ENCODE results near the gene PRKAR2B.

The PRKAR2B gene

DNA sequence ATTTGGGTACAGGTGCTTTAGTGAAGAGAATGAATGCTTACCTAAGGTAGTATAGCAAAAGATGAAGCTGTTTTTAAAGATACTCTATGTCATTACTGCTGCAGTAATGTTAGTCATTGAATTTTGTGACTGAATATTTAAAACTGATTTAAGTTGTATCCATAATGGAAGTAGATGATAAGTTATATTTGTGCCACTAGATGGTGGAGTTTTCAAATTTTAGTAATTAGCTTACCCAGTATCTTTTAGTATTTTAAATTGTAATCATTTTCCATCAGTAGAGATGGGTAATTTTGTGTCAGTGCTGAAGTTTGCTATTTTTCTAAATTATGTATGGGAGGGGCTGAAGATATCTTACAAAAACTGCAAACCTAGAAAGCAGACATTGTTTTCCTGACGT lies 149.5 kb downstream of the PRKAR2B start:
- DNase-seq = peak in 1 of 2 experiments; percentile 19

DNA sequence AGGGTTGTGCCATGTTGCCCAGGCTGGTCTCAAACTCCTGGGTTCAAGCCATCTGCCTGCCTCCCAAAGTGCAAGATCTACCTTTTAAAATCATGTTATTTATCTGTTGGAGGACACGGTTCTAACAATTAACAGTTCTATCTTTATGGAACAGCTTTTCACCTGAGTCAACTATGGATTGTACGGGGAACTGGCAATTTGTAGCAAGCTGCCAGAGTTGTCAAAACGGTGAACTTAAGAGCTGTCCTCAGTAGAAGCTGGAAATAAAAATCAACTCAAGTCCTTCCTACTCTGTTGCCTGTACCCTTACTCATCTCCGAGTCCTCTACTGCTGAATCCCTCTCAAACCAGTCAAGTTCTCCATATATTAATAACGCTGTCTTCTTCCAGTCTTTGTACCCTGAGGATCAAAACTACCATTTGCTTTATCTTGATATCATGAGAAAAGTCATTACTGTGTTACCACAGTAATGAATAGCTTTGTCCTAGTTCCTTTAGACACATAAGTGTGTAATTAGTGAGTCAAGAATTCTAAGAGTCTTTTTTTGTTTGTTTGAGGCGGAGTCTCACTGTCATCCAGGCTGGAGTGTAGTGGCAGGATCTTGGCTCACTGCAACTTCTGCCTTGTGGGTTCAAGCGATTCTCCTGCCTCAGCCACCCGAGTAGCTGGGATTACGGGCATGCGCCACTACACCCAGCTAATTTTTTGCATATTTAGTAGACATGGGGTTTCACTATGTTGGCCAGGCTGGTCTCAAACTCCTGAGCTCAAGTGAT lies 152.5 kb downstream of the PRKAR2B start:
- DNase-seq = no peak

DNA sequence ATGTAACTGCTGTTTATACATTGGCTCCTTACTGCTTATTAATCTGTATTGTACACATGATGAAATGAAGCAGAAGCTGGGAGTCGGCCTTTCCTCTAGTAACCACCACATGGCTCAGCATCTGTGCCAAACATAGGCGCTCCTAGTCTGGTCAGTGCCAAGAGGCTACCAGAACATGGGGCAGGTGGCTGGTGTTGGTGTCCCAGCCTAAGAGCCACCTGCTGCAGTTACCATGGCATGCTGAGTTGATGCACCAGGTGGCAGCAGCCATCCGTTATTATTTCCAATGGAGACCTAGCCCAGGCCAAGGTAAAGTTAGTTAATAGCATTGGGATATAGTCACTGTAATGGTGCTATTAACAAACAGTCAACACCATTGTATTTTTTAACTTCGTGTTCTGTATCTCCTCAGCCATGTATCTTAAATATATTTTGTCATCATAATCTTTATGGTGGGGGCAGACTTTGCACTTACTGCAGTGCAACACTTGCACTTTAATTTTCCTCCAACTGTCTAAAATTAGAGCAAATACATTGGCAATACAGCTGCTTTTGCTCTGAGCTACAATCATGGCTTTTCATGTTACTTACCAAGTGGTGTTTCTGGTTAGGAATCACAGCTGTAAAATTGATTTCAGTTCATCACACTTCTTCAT lies 157.4 kb downstream of the PRKAR2B start:
- peak in 1 of 2 experiments; percentile 31 for DNase-seq

DNA sequence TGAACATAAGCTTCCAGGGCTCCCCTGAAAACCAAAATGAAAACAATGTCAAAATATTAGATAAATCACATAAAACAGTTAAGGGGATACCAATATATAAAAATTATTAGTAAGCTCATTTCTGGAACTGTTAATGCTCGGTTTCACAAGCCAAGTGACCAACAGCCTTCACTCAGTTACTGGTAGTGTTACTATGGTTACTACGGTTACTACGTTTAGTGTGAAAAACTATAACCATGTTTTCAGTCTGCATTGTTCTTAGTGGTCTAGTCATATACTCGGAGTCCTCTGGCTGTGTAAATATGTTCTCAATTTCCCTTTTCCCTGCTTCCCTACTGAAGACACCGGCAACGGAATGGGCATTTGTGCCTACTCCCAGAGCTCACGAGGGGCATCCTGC lies 159.1 kb downstream of the PRKAR2B start:
- DNase-seq = no peak

DNA sequence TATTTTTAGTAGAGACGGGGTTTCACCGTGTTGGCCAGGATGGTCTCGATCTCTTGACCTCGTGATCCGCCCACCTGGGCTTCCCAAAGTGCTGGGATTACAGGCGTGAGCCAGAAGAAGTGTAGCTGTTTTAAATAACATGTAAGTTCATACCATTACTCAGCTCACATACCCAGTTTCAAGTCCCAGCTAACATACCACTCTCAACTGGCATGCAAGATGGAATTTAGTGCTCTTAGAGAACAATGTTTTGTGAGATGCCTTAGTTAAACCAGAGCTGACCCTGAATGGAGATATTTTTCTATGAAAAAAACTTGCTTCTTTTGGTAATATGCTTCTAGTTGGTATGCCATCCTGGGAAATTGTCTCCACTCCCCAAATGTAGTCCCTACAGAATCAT lies 161.6 kb downstream of the PRKAR2B start:
- DNase-seq = no peak

DNA sequence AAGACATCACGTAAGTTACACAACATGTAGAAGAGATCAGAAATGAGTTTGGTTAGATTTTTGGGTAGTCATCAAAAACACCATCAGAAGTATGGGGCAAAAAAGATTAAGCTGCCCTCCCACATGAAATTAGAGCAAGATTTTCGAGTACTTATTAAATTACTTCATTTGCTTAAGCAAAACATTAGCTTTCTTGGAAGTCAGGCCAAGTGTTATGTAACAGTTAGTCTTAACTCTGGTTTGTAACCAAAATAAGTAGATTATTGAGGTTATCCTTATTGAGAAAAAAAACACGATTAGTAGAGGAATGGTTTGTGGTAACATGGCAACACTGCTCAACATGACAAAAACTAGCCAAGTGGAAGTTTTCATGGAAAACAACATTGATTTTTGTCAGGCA lies 162.2 kb downstream of the PRKAR2B start:
- DNase-seq = no peak

DNA sequence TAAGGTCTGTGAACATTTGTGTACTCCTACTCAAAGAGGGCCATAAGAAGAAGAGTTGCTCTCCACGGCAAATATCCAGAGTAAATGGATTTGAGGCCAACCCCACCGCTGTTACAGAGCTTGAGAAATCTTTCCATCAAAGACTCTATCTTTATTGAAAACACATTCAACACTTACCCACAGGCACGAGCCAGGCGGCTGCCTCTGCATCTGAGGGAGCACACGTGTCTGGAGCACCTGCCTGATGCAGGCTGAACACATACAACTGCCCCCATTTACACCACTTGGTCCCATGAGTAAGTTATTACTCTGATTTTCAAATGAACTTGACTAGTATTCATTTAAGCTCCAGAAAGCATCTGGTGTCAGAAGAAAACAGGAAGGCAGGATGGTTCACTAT lies 163.0 kb downstream of the PRKAR2B start:
- no peak for DNase-seq

DNA sequence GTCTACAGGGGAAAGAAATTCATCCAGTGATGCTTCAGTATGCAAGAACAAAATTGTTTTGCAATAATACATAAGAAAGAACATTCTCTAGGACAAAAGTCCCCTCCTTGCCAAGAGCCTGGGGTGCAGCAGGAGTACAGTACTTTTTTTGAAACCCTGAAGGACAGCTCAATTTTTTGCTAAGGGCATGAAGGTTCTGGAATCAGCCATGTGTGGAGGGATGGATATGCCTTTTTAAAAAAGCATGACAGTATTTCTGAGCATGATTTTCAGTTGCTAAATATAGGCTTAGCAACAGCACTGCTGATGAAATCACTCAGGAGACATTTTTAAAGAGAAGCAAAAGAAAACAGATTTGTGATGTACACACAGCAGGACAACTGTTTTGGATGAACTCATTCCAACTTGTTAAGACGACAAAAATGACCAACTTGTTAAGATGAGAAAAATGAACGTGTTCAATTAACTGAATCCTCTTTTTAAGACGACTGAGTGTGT lies 163.6 kb downstream of the PRKAR2B start:
- DNase-seq = no peak

DNA sequence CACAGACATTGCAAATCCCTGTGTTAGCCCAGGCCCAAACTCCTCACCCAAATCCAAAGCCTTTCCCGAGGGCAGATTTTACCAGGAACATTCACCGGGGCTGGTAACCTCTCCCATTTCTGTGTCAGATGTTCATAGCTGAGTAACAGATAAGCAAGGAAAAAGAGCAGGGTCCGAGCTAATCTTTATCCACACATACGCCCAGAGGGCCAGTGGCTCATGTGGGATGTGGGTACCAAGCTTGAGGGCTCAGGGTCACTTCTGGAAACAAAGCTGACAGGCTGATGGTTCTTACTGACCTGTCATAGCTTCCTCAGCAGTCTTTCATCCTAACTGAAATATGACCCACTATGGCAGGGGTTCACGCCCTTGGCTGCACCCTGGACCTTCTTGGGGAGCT lies 164.1 kb downstream of the PRKAR2B start:
- no peak for DNase-seq

DNA sequence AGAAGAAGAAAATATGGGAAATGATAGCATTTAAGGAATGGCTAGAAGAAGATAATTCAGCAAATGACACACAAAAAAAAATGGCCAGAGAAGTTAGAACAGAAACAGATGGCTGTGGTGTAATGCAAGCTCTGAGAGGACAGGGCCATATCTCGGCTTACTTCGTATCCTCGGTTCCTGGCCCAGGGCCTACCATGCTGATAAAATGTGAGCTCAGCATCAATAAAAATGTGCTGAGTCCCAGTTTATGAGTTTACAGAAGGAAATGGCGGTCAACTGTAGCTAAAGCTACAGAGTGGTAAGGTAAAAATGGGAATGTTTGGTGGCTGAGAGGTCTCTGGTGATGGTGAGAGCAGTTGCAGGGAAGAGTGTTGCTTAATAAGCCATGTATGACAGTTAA lies 165.1 kb downstream of the PRKAR2B start:
- DNase-seq = no peak

DNA sequence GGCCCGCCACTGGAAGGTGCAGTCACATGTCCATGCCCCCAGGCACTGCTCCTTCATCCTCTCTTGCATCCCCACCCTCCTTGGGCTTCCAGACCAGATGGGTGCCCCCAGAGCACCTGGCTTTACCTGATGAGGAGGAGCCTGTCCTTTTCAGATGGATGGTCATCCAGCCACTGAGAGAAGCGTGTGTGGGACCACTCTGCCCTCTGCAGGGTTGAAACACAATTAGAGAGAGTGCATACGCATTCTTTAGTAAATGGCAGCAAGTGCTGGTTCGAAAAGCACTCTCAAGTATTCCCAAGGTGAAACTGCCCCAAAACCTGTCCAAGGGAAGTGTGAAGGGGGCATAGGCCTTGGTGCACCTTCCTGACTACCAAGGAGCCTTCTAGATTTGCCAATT lies 165.9 kb downstream of the PRKAR2B start:
- DNase-seq = no peak

Measured in SW 1271 (cell line).